DOHH2 (cell line): ENCODE data around the gene RECQL5.

Source experiments
- H3F3A ChIP-seq: fragments of 200-600 bp; sonication (generic), shearing (Covaris generic); 2 replicates; pipeline ENCODE4 v1.6.0; 2016; ENCODE audit warnings: antibody characterized with exemption, mild to moderate bottlenecking; ENCODE audit not compliant: control insufficient read depth, insufficient read depth
- H3K27ac ChIP-seq: fragments of 200-600 bp; sonication (generic); 2 replicates; pipeline ENCODE4 v1.5.1; 2014; ENCODE audit warnings: low read depth, mild to moderate bottlenecking, low read length, moderate library complexity
- H3K27me3 ChIP-seq: fragments of 200-600 bp; sonication (generic); 2 replicates; pipeline ENCODE4 v1.6.1; 2014; ENCODE audit warnings: mild to moderate bottlenecking, low read length, mixed read lengths; ENCODE audit not compliant: control insufficient read depth
- H3K36me3 ChIP-seq: fragments of 200-600 bp; sonication (generic); 2 replicates; pipeline ENCODE4 v1.6.1; 2014; ENCODE audit warnings: mild to moderate bottlenecking, low read length, moderate library complexity, mixed read lengths; ENCODE audit not compliant: control insufficient read depth
- H3K4me1 ChIP-seq: fragments of 200-600 bp; sonication (generic); 2 replicates; pipeline ENCODE4 v1.6.1; 2014; ENCODE audit warnings: mild to moderate bottlenecking, low read length, mixed read lengths; ENCODE audit not compliant: control insufficient read depth
- H3K4me2 ChIP-seq: fragments of 200-600 bp; sonication (generic); 2 replicates; pipeline ENCODE4 v1.6.0; 2014; ENCODE audit warnings: mild to moderate bottlenecking, low read length, moderate library complexity
- H3K4me3 ChIP-seq: fragments of 200-600 bp; sonication (generic); 2 replicates; pipeline ENCODE4 v1.5.1; 2014; ENCODE audit warnings: mild to moderate bottlenecking, low read length, mixed read lengths
- H3K79me2 ChIP-seq: fragments of 200-600 bp; sonication (generic); 2 replicates; pipeline ENCODE4 v1.6.1; 2014; ENCODE audit warnings: mild to moderate bottlenecking, low read length, mixed read lengths; ENCODE audit not compliant: control insufficient read depth
- H3K9me2 ChIP-seq: fragments of 200-600 bp; sonication (generic); replicated peaks from 2 replicates; pipeline ENCODE4 v1.6.1; 2014; ENCODE audit warnings: mild to moderate bottlenecking, low read length, mixed read lengths; ENCODE audit not compliant: control insufficient read depth
- H3K9me3 ChIP-seq: fragments of 200-600 bp; sonication (generic); 2 replicates; pipeline ENCODE4 v1.6.1; 2014; ENCODE audit warnings: antibody characterized with exemption, low read length, mixed read lengths; ENCODE audit not compliant: control insufficient read depth, insufficient read depth
- H4K20me1 ChIP-seq: fragments of 200-600 bp; sonication (generic); 2 replicates; pipeline ENCODE4 v1.6.0; 2014; ENCODE audit warnings: low read depth, mild to moderate bottlenecking, antibody characterized with exemption, low read length, moderate library complexity; ENCODE audit not compliant: control insufficient read depth, insufficient read depth
- CTCF ChIP-seq: fragments of 200-600 bp; sonication (generic); IDR thresholded peaks from one replicate; pipeline ENCODE4 v1.5.1; 2014; ENCODE audit warnings: antibody characterized with exemption, mild to moderate bottlenecking, low read depth, low read length; ENCODE audit not compliant: poor library complexity, severe bottlenecking
- EZH2phosphoT487 ChIP-seq: fragments of 200-600 bp; sonication (generic); IDR thresholded peaks from 2 replicates; pipeline ENCODE4 v1.6.1; 2017; ENCODE audit warnings: borderline replicate concordance, mild to moderate bottlenecking, antibody characterized with exemption, low read length, moderate library complexity, mixed read lengths

Gene RECQL5

GRCh38 chr17:75622076-75622475, 44.9 kb downstream of the RECQL5 start:
- no peak for TF ChIP-seq CTCF
- no peak for TF ChIP-seq EZH2phosphoT487
- Histone ChIP-seq H3K79me2 (no peaks in the 10 kb centered on the region), H3K9me2 (no peaks in the 10 kb centered on the region), H3K9me3 (no peaks in the 10 kb centered on the region), H3K27me3 (no peaks in the 10 kb centered on the region), H3K36me3 (peaks cover 11% of the 10 kb centered on the region; the same call in 1 of the 2 replicates), H3K4me2 (no peak overlapping the region), H3K4me1 (peaks cover 11% of the 10 kb centered on the region), H4K20me1 (no peaks in the 10 kb centered on the region), H3K4me3 (no peak overlapping the region), H3K27ac (no peak overlapping the region), H3F3A (no peaks in the 10 kb centered on the region)

- H3K9me2 ChIP-seq, result no peaks in the 10 kb centered on the region
- no peak for TF ChIP-seq CTCF
- TF ChIP-seq EZH2phosphoT487, result no peak
- peaks cover 5% of the 10 kb centered on the region; the same call in 1 of the 2 replicates for H3K36me3 ChIP-seq
- H3K4me2 ChIP-seq, result no peak overlapping the region
- H3K27me3 ChIP-seq, result no peaks in the 10 kb centered on the region
- no peaks in the 10 kb centered on the region for H3K79me2 ChIP-seq
- H3K27ac ChIP-seq, result no peak overlapping the region
- H4K20me1 ChIP-seq, result no peaks in the 10 kb centered on the region
- H3K4me1 ChIP-seq, result peaks cover 6% of the 10 kb centered on the region
- no peaks in the 10 kb centered on the region for H3K9me3 ChIP-seq
- H3K4me3 ChIP-seq, result no peak overlapping the region
- no peaks in the 10 kb centered on the region for H3F3A ChIP-seq
Observed at GRCh38 chr17:75621489-75621888, 45.5 kb downstream of the RECQL5 start.

GRCh38 chr17:75619506-75620431, 47.2 kb downstream of the RECQL5 start:
- no peak overlapping the region for H3K4me2 ChIP-seq
- H3K27me3 ChIP-seq, result no peaks in the 10 kb centered on the region
- H4K20me1 ChIP-seq, result no peaks in the 10 kb centered on the region
- H3K9me3 ChIP-seq, result no peaks in the 10 kb centered on the region
- no peaks in the 10 kb centered on the region for H3K79me2 ChIP-seq
- no peak overlapping the region for H3K27ac ChIP-seq
- H3F3A ChIP-seq, result no peaks in the 10 kb centered on the region
- no peaks in the 10 kb centered on the region for H3K36me3 ChIP-seq
- peak; percentile 68 for TF ChIP-seq CTCF
- TF ChIP-seq EZH2phosphoT487, result no peak
- no peak overlapping the region for H3K4me3 ChIP-seq
- H3K4me1 ChIP-seq, result no peaks in the 10 kb centered on the region
- no peaks in the 10 kb centered on the region for H3K9me2 ChIP-seq
